AG09309 (cell line): ENCODE measurements around the gene ZNF276.

Source experiments
- DNase-seq: peaks from one replicate; pipeline ENCODE4 v3.0.0-alpha.2; 2010; ENCODE audit warnings: low read depth
- H3K4me3 ChIP-seq: 2 replicates; pipeline ENCODE4 v1.5.1; 2011; ENCODE audit warnings: mild to moderate bottlenecking, low read depth, low read length, moderate library complexity; ENCODE audit not compliant: control insufficient read depth
- CTCF ChIP-seq: IDR thresholded peaks from 2 replicates; pipeline ENCODE4 v1.5.1; 2011; ENCODE audit warnings: mild to moderate bottlenecking, low read depth, low read length, inconsistent platforms; ENCODE audit not compliant: insufficient read depth, control insufficient read depth; ENCODE audit errors: missing control alignments

Gene ZNF276

GRCh38 chr16:89787365-89787805 lies 66.0 kb downstream of the ZNF276 start:
- no peak for TF ChIP-seq CTCF
- DNase-seq = no peak
- H3K4me3 ChIP-seq = no peak overlapping the region
